Loucy (cell line): ENCODE measurements around the gene DGKI.

Source experiments
- CTCF ChIP-seq: fragments of 200-600 bp; sonication (generic); conservative IDR thresholded peaks from 2 replicates; pipeline ENCODE4 v1.5.1; 2014; ENCODE audit warnings: mild to moderate bottlenecking, antibody characterized with exemption, low read length
- EZH2phosphoT487 ChIP-seq: fragments of 200-600 bp; IDR thresholded peaks from 2 replicates; pipeline ENCODE4 v1.6.1; 2018; ENCODE audit warnings: antibody characterized with exemption, mild to moderate bottlenecking, moderate library complexity, borderline replicate concordance

- no peak for TF ChIP-seq EZH2phosphoT487
- TF ChIP-seq CTCF: no peak
These were observed 432.9 kb downstream of the DGKI start for GRCh38 chr7:137413901-137414300.
